Neuronal stem cell (in vitro differentiated cells): ENCODE results near the gene NSG2.

Source experiments
- DNase-seq: peaks from one replicate; pipeline ENCODE4 v3.0.0-alpha.2; 2013; ENCODE audit warnings: low spot score
- H2AFZ ChIP-seq: one replicate; pipeline ENCODE4 v1.6.1; 2013; ENCODE audit warnings: mild to moderate bottlenecking, low read length, inconsistent platforms
- H2AK5ac ChIP-seq: 2 replicates; pipeline ENCODE4 v1.6.1; 2013; ENCODE audit warnings: low read depth, mild to moderate bottlenecking, inconsistent platforms, low read length, moderate library complexity, mixed read lengths
- H2BK120ac ChIP-seq: 2 replicates; pipeline ENCODE4 v1.6.1; 2013; ENCODE audit warnings: low read depth, mild to moderate bottlenecking, inconsistent platforms, low read length, moderate library complexity, mixed read lengths
- H2BK12ac ChIP-seq: one replicate; pipeline ENCODE4 v1.6.1; 2013; ENCODE audit warnings: low read length, inconsistent platforms
- H2BK15ac ChIP-seq: 2 replicates; pipeline ENCODE4 v1.6.1; 2013; ENCODE audit warnings: mild to moderate bottlenecking, low read length, inconsistent platforms, mixed read lengths
- H2BK5ac ChIP-seq: one replicate; pipeline ENCODE4 v1.6.1; 2013; ENCODE audit warnings: inconsistent platforms, mild to moderate bottlenecking, low read length, moderate library complexity
- H3K14ac ChIP-seq: one replicate; pipeline ENCODE4 v1.6.1; 2013; ENCODE audit warnings: low read length, inconsistent platforms
- H3K18ac ChIP-seq: 2 replicates; pipeline ENCODE4 v1.6.1; 2013; ENCODE audit warnings: low read length, inconsistent platforms
- H3K23ac ChIP-seq: 2 replicates; pipeline ENCODE4 v1.6.1; 2013; ENCODE audit warnings: low read depth, mild to moderate bottlenecking, mixed read lengths, low read length, inconsistent platforms; ENCODE audit not compliant: poor library complexity
- H3K27ac ChIP-seq: replicated peaks from 3 replicates; pipeline ENCODE4 v1.5.1; 2013; ENCODE audit warnings: low read length, inconsistent platforms
- H3K27me3 ChIP-seq, 3 experiments: 2 replicates each; pipeline ENCODE4 v1.6.1; 2013; ENCODE audit warnings: low read length in 3 of 3, mild to moderate bottlenecking in 2 of 3, inconsistent platforms in 1 of 3, low read depth in 1 of 3, mixed read lengths in 1 of 3, moderate library complexity in 1 of 3; ENCODE audit not compliant: control insufficient read depth in 3 of 3, insufficient read depth in 3 of 3
- H3K36me3 ChIP-seq, 2 donors: replicated peaks in 1 of 2; 2 replicates each; pipeline ENCODE4 v1.6.1; 2013; ENCODE audit warnings: low read length in 2 of 2; ENCODE audit not compliant: control insufficient read depth in 2 of 2, insufficient read depth in 2 of 2
- H3K4ac ChIP-seq: 2 replicates; pipeline ENCODE4 v1.6.1; 2013; ENCODE audit warnings: inconsistent platforms, mild to moderate bottlenecking, low read length, moderate library complexity
- H3K4me1 ChIP-seq, 2 donors: 1 replicate in 1 of 2; 2 replicates in 1 of 2; pipeline ENCODE4 v1.6.1; 2013; ENCODE audit warnings: low read length in 2 of 2, low read depth in 1 of 2; ENCODE audit not compliant: control insufficient read depth in 2 of 2, insufficient read depth in 1 of 2
- H3K4me2 ChIP-seq: one replicate; pipeline ENCODE4 v1.6.1; 2013; ENCODE audit warnings: mild to moderate bottlenecking, low read length, inconsistent platforms; ENCODE audit not compliant: insufficient read depth, poor library complexity, severe bottlenecking
- H3K4me3 ChIP-seq, 2 donors: 2 replicates each; pipeline ENCODE4 v1.5.1; 2013; ENCODE audit warnings: low read length in 2 of 2, mild to moderate bottlenecking in 2 of 2, inconsistent platforms in 1 of 2, moderate library complexity in 1 of 2
- H3K79me1 ChIP-seq: one replicate; pipeline ENCODE4 v1.6.1; 2013; ENCODE audit warnings: low read depth, mild to moderate bottlenecking, inconsistent platforms, low read length, moderate library complexity
- H3K9ac ChIP-seq: one replicate; pipeline ENCODE4 v1.6.1; 2013; ENCODE audit warnings: mild to moderate bottlenecking, low read depth, low read length, inconsistent platforms; ENCODE audit not compliant: poor library complexity
- H3K9me3 ChIP-seq, 2 donors: replicated peaks in 1 of 2; 2 replicates each; pipeline versions ENCODE3 to v1.6.1; 2013; ENCODE audit warnings: low read length in 2 of 2, mild to moderate bottlenecking in 2 of 2, inconsistent platforms in 1 of 2, low read depth in 1 of 2, mixed read lengths in 1 of 2, moderate library complexity in 1 of 2; ENCODE audit not compliant: control insufficient read depth in 2 of 2, insufficient read depth in 1 of 2
- H4K8ac ChIP-seq: one replicate; pipeline ENCODE4 v1.6.1; 2013; ENCODE audit warnings: low read depth, mild to moderate bottlenecking, inconsistent platforms, low read length, moderate library complexity
- H4K91ac ChIP-seq: one replicate; pipeline ENCODE4 v1.6.1; 2013; ENCODE audit warnings: low read length, low read depth, mild to moderate bottlenecking, inconsistent platforms; ENCODE audit not compliant: poor library complexity
- WGBS, 2 donors: extraction: QIAGEN DNeasy Blood & Tissue Kit; methylation state at CpG; one replicate each; pipeline ENCODE4 v1.1.7; 2013; ENCODE audit warnings: missing lambda C conversion rate in 2 of 2, mixed read lengths in 1 of 2; ENCODE audit not compliant: insufficient read length in 2 of 2, insufficient replicate concordance in 1 of 2; ENCODE audit errors: extremely low coverage in 2 of 2; 5-methylcytosine and 5-hydroxymethylcytosine counted together

Gene NSG2

DNA sequence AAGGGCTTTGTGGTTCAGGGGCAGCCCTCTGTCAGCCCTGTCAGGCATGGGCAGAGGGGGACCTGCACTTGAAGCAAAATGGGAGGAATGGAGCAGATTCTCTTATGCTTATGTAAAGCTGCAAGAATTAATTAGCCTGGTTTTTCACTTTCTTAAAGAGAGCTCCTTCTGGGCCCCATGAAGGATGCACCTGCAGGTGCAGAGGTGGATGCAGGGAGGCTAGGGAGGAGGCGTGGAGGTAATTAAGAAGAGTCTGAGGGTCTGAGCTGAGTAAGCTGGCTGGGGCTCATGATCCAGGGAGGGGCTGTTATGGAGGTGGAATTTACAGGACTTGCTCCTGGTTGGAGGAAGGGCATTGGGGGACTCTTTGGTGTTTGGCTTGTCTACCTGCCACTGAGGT is 22.0 kb downstream of the NSG2 start:
- H3K9ac ChIP-seq, result no peak overlapping the region
- no peak overlapping the region for H3K23ac ChIP-seq
- H3K9me3 ChIP-seq, result no peaks in the 10 kb centered on the region
- H3K36me3 ChIP-seq, result no peaks in the 10 kb centered on the region
- H3K27ac ChIP-seq, result no peak overlapping the region
- no peak overlapping the region for H2BK12ac ChIP-seq
- no peak overlapping the region for H3K18ac ChIP-seq
- H3K4me3 ChIP-seq, result no peak overlapping the region
- DNase-seq, result no peak
- no peak overlapping the region for H2BK15ac ChIP-seq
- H2AFZ ChIP-seq, result no peak overlapping the region
- H3K14ac ChIP-seq, result no peak overlapping the region
- no peaks in the 10 kb centered on the region for H3K79me1 ChIP-seq
- WGBS, 2 donors, result no CpG with 5 or more reads among the region's 1 CpG
- no peak overlapping the region for H2BK120ac ChIP-seq
- no peak overlapping the region for H3K4me2 ChIP-seq
- no peak overlapping the region for H2BK5ac ChIP-seq
- no peak overlapping the region for H4K8ac ChIP-seq
- no peak overlapping the region for H4K91ac ChIP-seq
- no peaks in the 10 kb centered on the region for H3K27me3 ChIP-seq
- no peak overlapping the region for H3K4ac ChIP-seq
- H2AK5ac ChIP-seq, result no peak overlapping the region
- peaks cover 0 to 6% of the 10 kb centered on the region in 2 donors for H3K4me1 ChIP-seq

DNA sequence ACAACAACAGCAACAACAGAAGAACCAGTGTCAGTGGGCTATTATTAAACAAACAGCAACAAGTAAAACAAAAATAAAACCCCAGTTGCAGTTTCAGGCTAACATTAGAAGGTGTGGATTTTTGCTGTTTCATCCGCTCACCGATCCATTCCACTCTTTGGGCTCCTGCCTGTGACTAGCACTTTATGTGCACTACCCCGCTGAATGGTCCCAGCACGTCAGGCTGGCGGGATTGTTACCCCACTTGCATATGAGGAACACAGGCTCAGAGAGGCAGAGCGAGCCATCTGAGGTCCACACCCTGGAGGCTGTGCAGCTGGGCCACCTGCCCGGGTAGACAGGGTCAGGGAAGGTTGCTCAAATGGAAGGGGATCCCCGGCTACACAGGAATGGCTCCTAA is 26.0 kb downstream of the NSG2 start:
- no peak overlapping the region for H3K23ac ChIP-seq
- no peak overlapping the region for H2BK15ac ChIP-seq
- no CpG with 5 or more reads among the region's 8 CpGs for WGBS, 2 donors
- H3K9ac ChIP-seq, result no peak overlapping the region
- no peak overlapping the region for H2BK12ac ChIP-seq
- DNase-seq, result no peak
- H3K27me3 ChIP-seq, result no peaks in the 10 kb centered on the region
- no peak overlapping the region for H2BK120ac ChIP-seq
- no peak overlapping the region for H2BK5ac ChIP-seq
- H2AK5ac ChIP-seq, result no peak overlapping the region
- H3K27ac ChIP-seq, result no peak overlapping the region
- H3K9me3 ChIP-seq, result no peaks in the 10 kb centered on the region
- H3K79me1 ChIP-seq, result no peaks in the 10 kb centered on the region
- H3K14ac ChIP-seq, result no peak overlapping the region
- no peak overlapping the region for H3K4me2 ChIP-seq
- H4K8ac ChIP-seq, result no peak overlapping the region
- no peak overlapping the region for H3K4me3 ChIP-seq
- H3K18ac ChIP-seq, result no peak overlapping the region
- no peak overlapping the region for H2AFZ ChIP-seq
- H3K4ac ChIP-seq, result no peak overlapping the region
- H3K4me1 ChIP-seq, result peaks cover 0 to 1% of the 10 kb centered on the region in 2 donors
- no peaks in the 10 kb centered on the region for H3K36me3 ChIP-seq
- H4K91ac ChIP-seq, result no peak overlapping the region

DNA sequence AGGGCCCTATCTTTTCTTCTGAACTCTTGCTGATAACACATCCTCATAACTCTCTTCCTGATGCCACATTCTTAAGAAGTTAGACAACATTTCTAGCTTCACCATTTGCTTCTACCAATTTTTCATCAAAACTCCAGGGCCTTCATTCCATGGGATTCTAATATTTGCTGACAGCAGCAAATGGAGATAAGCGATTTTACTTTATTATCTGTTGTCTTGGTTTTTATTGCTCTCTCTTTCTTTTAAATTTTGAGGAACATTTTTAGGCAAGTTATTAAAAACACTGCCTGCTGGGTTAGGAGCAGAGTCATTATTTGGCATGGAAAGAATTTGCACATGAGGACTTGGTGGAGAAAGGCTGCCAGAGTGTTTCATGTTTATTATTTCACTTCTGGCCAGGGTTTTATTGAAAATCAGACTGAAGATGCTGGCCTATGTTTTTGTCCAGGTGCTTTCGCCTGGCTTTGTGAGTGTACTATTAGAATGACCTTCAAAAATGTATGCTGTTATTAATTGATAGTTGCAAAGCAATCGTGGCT is 27.7 kb downstream of the NSG2 start:
- no peak for DNase-seq

DNA sequence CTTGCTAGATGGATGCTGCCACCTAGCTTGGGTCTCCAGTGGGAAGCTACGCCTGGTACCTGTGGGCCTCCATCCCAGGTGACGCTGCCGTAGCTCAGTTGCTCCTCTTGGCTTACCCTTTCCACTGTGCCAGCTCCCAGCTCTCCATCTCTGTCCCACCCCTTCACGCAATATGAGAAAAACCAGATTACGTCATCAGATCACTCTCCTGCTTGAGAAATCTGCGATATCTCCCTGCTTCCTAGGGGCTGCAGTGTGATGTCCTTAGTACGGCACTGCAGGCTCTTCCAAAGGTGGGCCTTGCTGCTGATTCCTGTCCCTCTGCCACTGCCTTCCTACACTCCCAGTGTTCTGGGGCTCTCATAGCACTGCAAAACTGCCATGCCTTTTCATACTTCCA is 28.9 kb downstream of the NSG2 start:
- WGBS, 2 donors, result no CpG with 5 or more reads among the region's 7 CpGs
- H2BK5ac ChIP-seq, result no peak overlapping the region
- no peak overlapping the region for H3K4me2 ChIP-seq
- H3K14ac ChIP-seq, result no peak overlapping the region
- no peak overlapping the region for H4K8ac ChIP-seq
- no peaks in the 10 kb centered on the region for H3K79me1 ChIP-seq
- H3K18ac ChIP-seq, result no peak overlapping the region
- no peak overlapping the region for H2BK120ac ChIP-seq
- H3K4me3 ChIP-seq, result no peak overlapping the region
- H4K91ac ChIP-seq, result no peak overlapping the region
- H3K4me1 ChIP-seq, result no peaks in the 10 kb centered on the region
- no peaks in the 10 kb centered on the region for H3K9me3 ChIP-seq
- no peaks in the 10 kb centered on the region for H3K36me3 ChIP-seq
- H2AFZ ChIP-seq, result no peak overlapping the region
- H3K27me3 ChIP-seq, result no peaks in the 10 kb centered on the region
- H3K4ac ChIP-seq, result no peak overlapping the region
- H3K9ac ChIP-seq, result no peak overlapping the region
- no peak overlapping the region for H2BK12ac ChIP-seq
- no peak overlapping the region for H2BK15ac ChIP-seq
- H3K27ac ChIP-seq, result no peak overlapping the region
- DNase-seq, result no peak
- H2AK5ac ChIP-seq, result no peak overlapping the region
- no peak overlapping the region for H3K23ac ChIP-seq

More for the DNA sequence above, 27.7 kb downstream of the NSG2 start:
- no peak overlapping the region for H3K4ac ChIP-seq
- H3K9me3 ChIP-seq, result no peaks in the 10 kb centered on the region
- H2BK120ac ChIP-seq, result no peak overlapping the region
- no peak overlapping the region for H2BK5ac ChIP-seq
- H2BK15ac ChIP-seq, result no peak overlapping the region
- H4K91ac ChIP-seq, result no peak overlapping the region
- H2AFZ ChIP-seq, result no peak overlapping the region
- no peak overlapping the region for H4K8ac ChIP-seq
- H3K9ac ChIP-seq, result no peak overlapping the region
- H3K27me3 ChIP-seq, result no peaks in the 10 kb centered on the region
- no peak overlapping the region for H2AK5ac ChIP-seq
- H3K4me3 ChIP-seq, result no peak overlapping the region
- H3K23ac ChIP-seq, result no peak overlapping the region
- no peaks in the 10 kb centered on the region for H3K79me1 ChIP-seq
- WGBS, 2 donors, result no CpG with 5 or more reads among the region's 3 CpGs
- no peak overlapping the region for H2BK12ac ChIP-seq
- no peak overlapping the region for H3K14ac ChIP-seq
- no peak overlapping the region for H3K18ac ChIP-seq
- no peaks in the 10 kb centered on the region for H3K4me1 ChIP-seq
- H3K4me2 ChIP-seq, result no peak overlapping the region
- H3K27ac ChIP-seq, result no peak overlapping the region
- H3K36me3 ChIP-seq, result no peaks in the 10 kb centered on the region
